IPS-18a (cell line): ENCODE measurements around the gene PPP1R15A.

Source experiments
- H3K27ac ChIP-seq: one replicate; pipeline ENCODE4 v1.5.1; 2013; ENCODE audit warnings: low read length
- H3K27me3 ChIP-seq: one replicate; pipeline ENCODE4 v1.6.1; 2013; ENCODE audit warnings: mild to moderate bottlenecking, low read length; ENCODE audit not compliant: control insufficient read depth, insufficient read depth
- H3K36me3 ChIP-seq: one replicate; pipeline ENCODE4 v1.6.1; 2013; ENCODE audit warnings: low read depth, low read length; ENCODE audit not compliant: control insufficient read depth
- H3K4me1 ChIP-seq: one replicate; pipeline ENCODE4 v1.6.1; 2013; ENCODE audit warnings: low read depth, low read length; ENCODE audit not compliant: control insufficient read depth
- H3K4me3 ChIP-seq: one replicate; pipeline ENCODE4 v1.5.1; 2013; ENCODE audit warnings: low read length
- H3K9ac ChIP-seq: one replicate; pipeline ENCODE4 v1.6.1; 2013; ENCODE audit warnings: mild to moderate bottlenecking, low read length, moderate library complexity
- H3K9me3 ChIP-seq: one replicate; pipeline ENCODE4 v1.6.1; 2013; ENCODE audit warnings: low read depth, low read length; ENCODE audit not compliant: control insufficient read depth

PPP1R15A gene

DNA sequence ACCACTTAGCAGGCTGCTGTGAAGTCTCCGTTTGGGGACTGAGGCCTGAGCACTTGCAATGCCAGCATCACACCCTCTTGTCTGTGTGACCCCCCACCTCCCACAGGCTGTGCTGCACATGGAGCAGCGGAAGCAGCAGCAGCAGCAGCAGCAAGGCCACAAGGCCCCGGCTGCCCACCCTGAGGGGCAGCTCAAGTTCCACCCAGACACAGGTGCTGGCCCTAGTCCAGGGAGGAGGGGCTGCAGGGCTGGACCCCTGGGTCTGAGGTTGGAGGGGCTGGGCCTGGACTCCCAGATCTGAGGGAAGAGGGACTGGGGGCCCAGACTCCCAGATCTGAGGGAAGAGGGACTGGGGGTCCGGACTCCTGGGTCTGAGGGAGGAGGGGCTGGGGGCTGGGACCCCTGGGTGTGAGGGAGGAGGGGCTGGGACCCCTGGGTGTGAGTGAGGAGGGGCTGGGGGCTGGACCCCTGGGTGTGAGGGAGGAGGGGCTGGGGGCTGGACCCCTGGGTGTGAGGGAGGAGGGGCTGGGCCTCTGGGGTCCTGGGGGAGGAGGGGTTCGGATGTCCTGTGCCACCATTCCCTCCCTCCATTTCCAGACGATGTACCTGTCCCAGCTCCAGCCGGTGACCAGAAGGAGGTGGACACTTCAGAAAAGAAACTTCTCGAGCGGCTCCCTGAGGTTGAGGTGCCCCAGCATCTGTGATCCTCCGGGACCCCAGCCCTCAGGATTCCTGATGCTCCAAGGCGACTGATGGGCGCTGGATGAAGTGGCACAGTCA is 49.7 kb downstream of the PPP1R15A start:
- H3K9ac ChIP-seq, result no peak overlapping the region
- no peak overlapping the region for H3K4me3 ChIP-seq
- no peaks in the 10 kb centered on the region for H3K27me3 ChIP-seq
- H3K9me3 ChIP-seq, result no peaks in the 10 kb centered on the region
- no peaks in the 10 kb centered on the region for H3K4me1 ChIP-seq
- no peak overlapping the region for H3K27ac ChIP-seq
- H3K36me3 ChIP-seq, result peaks cover 3% of the 10 kb centered on the region

DNA sequence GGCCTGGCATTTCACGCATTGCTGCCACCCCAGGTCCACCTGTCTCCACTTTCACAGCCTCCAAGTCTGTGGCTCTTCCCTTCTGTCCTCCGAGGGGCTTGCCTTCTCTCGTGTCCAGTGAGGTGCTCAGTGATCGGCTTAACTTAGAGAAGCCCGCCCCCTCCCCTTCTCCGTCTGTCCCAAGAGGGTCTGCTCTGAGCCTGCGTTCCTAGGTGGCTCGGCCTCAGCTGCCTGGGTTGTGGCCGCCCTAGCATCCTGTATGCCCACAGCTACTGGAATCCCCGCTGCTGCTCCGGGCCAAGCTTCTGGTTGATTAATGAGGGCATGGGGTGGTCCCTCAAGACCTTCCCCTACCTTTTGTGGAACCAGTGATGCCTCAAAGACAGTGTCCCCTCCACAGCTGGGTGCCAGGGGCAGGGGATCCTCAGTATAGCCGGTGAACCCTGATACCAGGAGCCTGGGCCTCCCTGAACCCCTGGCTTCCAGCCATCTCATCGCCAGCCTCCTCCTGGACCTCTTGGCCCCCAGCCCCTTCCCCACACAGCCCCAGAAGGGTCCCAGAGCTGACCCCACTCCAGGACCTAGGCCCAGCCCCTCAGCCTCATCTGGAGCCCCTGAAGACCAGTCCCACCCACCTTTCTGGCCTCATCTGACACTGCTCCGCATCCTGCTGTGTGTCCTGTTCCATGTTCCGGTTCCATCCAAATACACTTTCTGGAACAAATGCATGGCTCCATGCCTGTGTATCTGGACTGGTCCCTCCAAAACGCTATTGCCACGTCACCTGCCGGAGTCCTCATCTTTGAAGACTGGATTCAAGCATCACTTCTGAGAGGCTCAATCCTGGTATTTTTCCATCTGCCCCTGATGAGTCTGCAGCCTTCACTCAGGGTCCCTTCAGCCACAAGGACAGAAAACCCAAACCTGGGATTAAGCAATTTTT is 50.6 kb downstream of the PPP1R15A start:
- Histone ChIP-seq H3K9me3 (no peaks in the 10 kb centered on the region), H3K9ac (no peak overlapping the region), H3K27me3 (no peaks in the 10 kb centered on the region), H3K36me3 (peaks cover 3% of the 10 kb centered on the region), H3K27ac (no peak overlapping the region), H3K4me3 (no peak overlapping the region), H3K4me1 (no peaks in the 10 kb centered on the region)

DNA sequence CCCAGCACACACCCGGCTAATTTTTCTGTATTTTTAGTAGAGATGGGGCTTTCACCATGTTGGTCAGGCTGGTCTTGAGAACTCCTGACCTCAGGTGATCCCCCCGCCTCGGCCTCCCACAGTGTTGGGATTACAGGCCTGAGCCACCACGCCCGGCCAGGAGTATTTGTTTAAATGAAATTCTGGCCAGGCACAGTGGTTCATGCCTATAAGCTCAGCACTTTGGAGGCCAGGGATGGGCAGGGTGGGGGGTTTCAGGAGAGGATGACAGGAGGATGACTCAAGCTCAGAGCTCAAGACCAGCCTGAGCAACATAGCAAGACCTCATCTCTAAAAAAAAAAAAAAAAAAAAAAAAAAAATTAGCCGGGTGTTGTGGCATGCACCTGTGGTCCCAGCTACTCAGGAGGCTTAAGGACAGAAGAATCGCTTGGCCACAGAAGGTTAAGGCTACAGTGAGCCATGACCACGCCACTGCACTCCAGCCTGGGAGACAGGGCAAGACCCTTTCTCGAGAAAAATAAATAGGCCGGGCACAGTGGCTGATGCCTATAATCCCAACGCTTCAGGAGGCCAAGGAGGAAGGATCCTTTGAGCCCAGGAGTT is 53.1 kb downstream of the PPP1R15A start:
- H3K4me1 ChIP-seq, result no peaks in the 10 kb centered on the region
- no peak overlapping the region for H3K27ac ChIP-seq
- no peak overlapping the region for H3K9ac ChIP-seq
- H3K36me3 ChIP-seq, result no peaks in the 10 kb centered on the region
- no peaks in the 10 kb centered on the region for H3K27me3 ChIP-seq
- H3K9me3 ChIP-seq, result no peaks in the 10 kb centered on the region
- no peak overlapping the region for H3K4me3 ChIP-seq
